Embryonic facial prominence (tissue), 1 donor: ENCODE measurements around the gene ELOVL3.
"Not testable (repeated sequence)": the region's sequence is repeated elsewhere in the genome, so short reads cannot be mapped to it uniquely, and the experiment has no call there.

Experiments
- DNase-seq: peaks from one replicate; pipeline ENCODE4 v3.0.0-alpha.2; 2016; ENCODE audit errors: extremely low spot score

ELOVL3 gene

GRCh38 chr10:102225646-102226541 is at the start of gene ELOVL3:
TSS of gene ELOVL3 (plus strand) at chr10:102226299. CDS start at chr10:102226549, 250 bp downstream.
- peak; percentile 87 for DNase-seq

GRCh38 chr10:102184606-102185005 is 41.5 kb upstream of the ELOVL3 start:
- DNase-seq: no peak

GRCh38 chr10:102185272-102185671 is 40.8 kb upstream of the ELOVL3 start:
- DNase-seq: no peak

- DNase-seq: no peak
These were observed 40.1 kb upstream of the ELOVL3 start for GRCh38 chr10:102185811-102186527.

GRCh38 chr10:102188298-102188940 is 37.7 kb upstream of the ELOVL3 start:
- no peak for DNase-seq

GRCh38 chr10:102188941-102189898 is 36.9 kb upstream of the ELOVL3 start:
- DNase-seq: not testable (repeated sequence)

- DNase-seq: no peak
These were observed 34.1 kb upstream of the ELOVL3 start for GRCh38 chr10:102191956-102192355.

GRCh38 chr10:102195296-102195870 is 30.7 kb upstream of the ELOVL3 start:
- no peak for DNase-seq

- DNase-seq: no peak
These were observed 29.2 kb upstream of the ELOVL3 start for GRCh38 chr10:102196893-102197292.

GRCh38 chr10:102198027-102198426 is 28.1 kb upstream of the ELOVL3 start:
- DNase-seq: no peak

GRCh38 chr10:102200751-102201640 is 25.1 kb upstream of the ELOVL3 start:
- no peak for DNase-seq

GRCh38 chr10:102202386-102202785 is 23.7 kb upstream of the ELOVL3 start:
- DNase-seq: no peak

GRCh38 chr10:102208311-102209035 is 17.6 kb upstream of the ELOVL3 start:
- DNase-seq: no peak

- no peak for DNase-seq
These were observed 14.3 kb upstream of the ELOVL3 start for GRCh38 chr10:102211615-102212299.

GRCh38 chr10:102213599-102213998 is 12.5 kb upstream of the ELOVL3 start:
- not testable (repeated sequence) for DNase-seq

GRCh38 chr10:102219370-102219769 is 6.7 kb upstream of the ELOVL3 start:
- DNase-seq: no peak

GRCh38 chr10:102220612-102221011 is 5.5 kb upstream of the ELOVL3 start:
- DNase-seq: no peak

- no peak for DNase-seq
These were observed 3.3 kb upstream of the ELOVL3 start for GRCh38 chr10:102222797-102223196.

- DNase-seq: no peak
These were observed 407 bp downstream of the ELOVL3 start for GRCh38 chr10:102226542-102226870.
